Astrocyte (in vitro differentiated cells and primary cell): ENCODE results near the gene BSND. TPM values are rescaled to one million over a fixed set of nuclear protein-coding genes. Genes with fewer than 3 reads are reported as not detected.
A peak's percentile ranks its signal among the peaks of the same experiment; 100 is the strongest.

Experiments
- DNase-seq: peaks from one replicate; pipeline ENCODE4 v3.0.0-alpha.2; 2010; ENCODE audit warnings: low read depth
- FAIRE-seq: peaks from 2 replicates; lab custom pipeline; 2011; peaks lifted over from hg19 to GRCh38; lab: Jason Lieb, UNC
- H2AFZ ChIP-seq: 2 replicates; pipeline ENCODE4 v1.6.0; 2012; ENCODE audit warnings: low read depth, low read length, inconsistent platforms
- H3K27ac ChIP-seq: 2 replicates; pipeline ENCODE4 v1.5.1; 2011; ENCODE audit warnings: low read depth, low read length, inconsistent platforms
- H3K27me3 ChIP-seq: 2 replicates; pipeline ENCODE4 v1.6.0; 2011; ENCODE audit warnings: low read length, inconsistent platforms; ENCODE audit not compliant: insufficient read depth
- H3K36me3 ChIP-seq: 2 replicates; pipeline ENCODE4 v1.5.1; 2011; ENCODE audit warnings: low read length, inconsistent platforms; ENCODE audit not compliant: insufficient read depth
- H3K4me1 ChIP-seq: 2 replicates; pipeline ENCODE4 v1.5.1; 2011; ENCODE audit warnings: low read length, inconsistent platforms; ENCODE audit not compliant: insufficient read depth
- H3K4me2 ChIP-seq: 2 replicates; pipeline ENCODE4 v1.6.0; 2012; ENCODE audit warnings: low read length, inconsistent platforms
- H3K4me3 ChIP-seq: 2 replicates; pipeline ENCODE4 v1.5.1; 2011; ENCODE audit warnings: low read depth, mild to moderate bottlenecking, low read length, inconsistent platforms; ENCODE audit not compliant: insufficient read depth
- H3K79me2 ChIP-seq: 2 replicates; pipeline ENCODE4 v1.6.0; 2012; ENCODE audit warnings: mild to moderate bottlenecking, low read length, inconsistent platforms; ENCODE audit not compliant: insufficient read depth
- H3K9ac ChIP-seq: 2 replicates; pipeline ENCODE4 v1.6.0; 2012; ENCODE audit warnings: mild to moderate bottlenecking, low read length, inconsistent platforms
- H3K9me3 ChIP-seq: 2 replicates; pipeline ENCODE4 v1.5.1; 2012; ENCODE audit warnings: low read depth, mild to moderate bottlenecking, low read length, inconsistent platforms; ENCODE audit not compliant: insufficient read depth
- H4K20me1 ChIP-seq: 2 replicates; pipeline ENCODE4 v1.6.0; 2012; ENCODE audit warnings: low read length, inconsistent platforms; ENCODE audit not compliant: insufficient read depth
- H3K27ac Mint-ChIP-seq: one replicate; pipeline ENCODE4 v1.8.0; 2021; ENCODE audit warnings: mild to moderate bottlenecking, mixed read lengths; ENCODE audit not compliant: unreplicated experiment
- H3K27me3 Mint-ChIP-seq: one replicate; pipeline ENCODE4 v1.8.0; 2021; ENCODE audit warnings: low read depth, mixed read lengths; ENCODE audit not compliant: unreplicated experiment
- H3K36me3 Mint-ChIP-seq: one replicate; pipeline ENCODE4 v1.8.0; 2021; ENCODE audit warnings: low read depth, mixed read lengths; ENCODE audit not compliant: unreplicated experiment
- H3K4me1 Mint-ChIP-seq: one replicate; pipeline ENCODE4 v1.8.0; 2021; ENCODE audit warnings: low read depth, mixed read lengths; ENCODE audit not compliant: unreplicated experiment
- H3K4me3 Mint-ChIP-seq: one replicate; pipeline ENCODE4 v1.8.0; 2021; ENCODE audit warnings: mild to moderate bottlenecking, moderate library complexity, mixed read lengths; ENCODE audit not compliant: unreplicated experiment
- H3K9me3 Mint-ChIP-seq: one replicate; pipeline ENCODE4 v1.8.0; 2021; ENCODE audit warnings: mild to moderate bottlenecking, mixed read lengths; ENCODE audit not compliant: unreplicated experiment
- EZH2 ChIP-seq: IDR thresholded peaks from 2 replicates; pipeline ENCODE4 v1.6.1; 2012; ENCODE audit warnings: mild to moderate bottlenecking, low read length, inconsistent platforms; ENCODE audit not compliant: insufficient read depth
- total RNA-seq: library from RNA; stranded (reverse); gene quantifications from 2 replicates; pipeline ENCODE4 v1.2.1, GENCODE V29; 2021
- TF ChIP-seq, protein P1 (sequence below): IDR thresholded peaks from 2 replicates; pipeline ENCODE4 v1.5.1; 2011; ENCODE audit warnings: low read depth, mild to moderate bottlenecking, inconsistent platforms, low read length, moderate library complexity; ENCODE audit not compliant: insufficient read depth

BSND gene
- total RNA-seq, 1 donor from 2014 or later, result not detected

DNA sequence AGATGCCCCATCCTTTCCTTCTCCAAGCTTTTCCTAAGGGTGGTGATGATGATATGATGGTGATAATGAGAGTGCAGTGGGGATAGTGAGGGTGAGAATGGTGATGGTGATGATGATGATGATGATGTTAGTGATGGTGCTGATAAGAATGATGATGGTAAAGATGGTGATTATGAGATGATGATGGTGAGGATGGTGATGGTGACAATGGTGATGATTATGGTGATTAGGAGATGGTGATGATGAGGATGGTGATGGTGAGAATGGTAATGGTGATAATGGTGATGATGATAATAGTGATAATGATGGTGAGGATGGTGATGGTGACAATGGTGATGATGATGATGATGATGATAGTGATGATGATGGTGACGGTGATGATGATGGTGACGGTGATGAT lies 4.0 kb downstream of the BSND start:
- no peak overlapping the region for H3K9ac ChIP-seq
- H2AFZ ChIP-seq, result no peak overlapping the region
- no peak overlapping the region for H3K4me3 ChIP-seq
- Mint-ChIP-seq H3K27ac (no peak overlapping the region), H3K36me3 (no peaks in the 10 kb centered on the region), H3K27me3 (peaks cover 33% of the 10 kb centered on the region), H3K4me1 (peaks cover 2% of the 10 kb centered on the region), H3K4me3 (no peak overlapping the region), H3K9me3 (no peaks in the 10 kb centered on the region)
- H3K4me2 ChIP-seq, result no peak overlapping the region
- peaks cover 5% of the 10 kb centered on the region for H3K4me1 ChIP-seq
- H3K36me3 ChIP-seq, result no peaks in the 10 kb centered on the region
- H3K79me2 ChIP-seq, result no peaks in the 10 kb centered on the region
- H3K9me3 ChIP-seq, result no peaks in the 10 kb centered on the region
- TF ChIP-seq, protein P1, sequence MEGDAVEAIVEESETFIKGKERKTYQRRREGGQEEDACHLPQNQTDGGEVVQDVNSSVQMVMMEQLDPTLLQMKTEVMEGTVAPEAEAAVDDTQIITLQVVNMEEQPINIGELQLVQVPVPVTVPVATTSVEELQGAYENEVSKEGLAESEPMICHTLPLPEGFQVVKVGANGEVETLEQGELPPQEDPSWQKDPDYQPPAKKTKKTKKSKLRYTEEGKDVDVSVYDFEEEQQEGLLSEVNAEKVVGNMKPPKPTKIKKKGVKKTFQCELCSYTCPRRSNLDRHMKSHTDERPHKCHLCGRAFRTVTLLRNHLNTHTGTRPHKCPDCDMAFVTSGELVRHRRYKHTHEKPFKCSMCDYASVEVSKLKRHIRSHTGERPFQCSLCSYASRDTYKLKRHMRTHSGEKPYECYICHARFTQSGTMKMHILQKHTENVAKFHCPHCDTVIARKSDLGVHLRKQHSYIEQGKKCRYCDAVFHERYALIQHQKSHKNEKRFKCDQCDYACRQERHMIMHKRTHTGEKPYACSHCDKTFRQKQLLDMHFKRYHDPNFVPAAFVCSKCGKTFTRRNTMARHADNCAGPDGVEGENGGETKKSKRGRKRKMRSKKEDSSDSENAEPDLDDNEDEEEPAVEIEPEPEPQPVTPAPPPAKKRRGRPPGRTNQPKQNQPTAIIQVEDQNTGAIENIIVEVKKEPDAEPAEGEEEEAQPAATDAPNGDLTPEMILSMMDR, result no peak
- no peak for TF ChIP-seq EZH2
- no peak for DNase-seq
- no peaks in the 10 kb centered on the region for H4K20me1 ChIP-seq
- H3K27me3 ChIP-seq, result peaks cover 9% of the 10 kb centered on the region
- FAIRE-seq, result peak; percentile 96
- H3K27ac ChIP-seq, result no peak overlapping the region

DNA sequence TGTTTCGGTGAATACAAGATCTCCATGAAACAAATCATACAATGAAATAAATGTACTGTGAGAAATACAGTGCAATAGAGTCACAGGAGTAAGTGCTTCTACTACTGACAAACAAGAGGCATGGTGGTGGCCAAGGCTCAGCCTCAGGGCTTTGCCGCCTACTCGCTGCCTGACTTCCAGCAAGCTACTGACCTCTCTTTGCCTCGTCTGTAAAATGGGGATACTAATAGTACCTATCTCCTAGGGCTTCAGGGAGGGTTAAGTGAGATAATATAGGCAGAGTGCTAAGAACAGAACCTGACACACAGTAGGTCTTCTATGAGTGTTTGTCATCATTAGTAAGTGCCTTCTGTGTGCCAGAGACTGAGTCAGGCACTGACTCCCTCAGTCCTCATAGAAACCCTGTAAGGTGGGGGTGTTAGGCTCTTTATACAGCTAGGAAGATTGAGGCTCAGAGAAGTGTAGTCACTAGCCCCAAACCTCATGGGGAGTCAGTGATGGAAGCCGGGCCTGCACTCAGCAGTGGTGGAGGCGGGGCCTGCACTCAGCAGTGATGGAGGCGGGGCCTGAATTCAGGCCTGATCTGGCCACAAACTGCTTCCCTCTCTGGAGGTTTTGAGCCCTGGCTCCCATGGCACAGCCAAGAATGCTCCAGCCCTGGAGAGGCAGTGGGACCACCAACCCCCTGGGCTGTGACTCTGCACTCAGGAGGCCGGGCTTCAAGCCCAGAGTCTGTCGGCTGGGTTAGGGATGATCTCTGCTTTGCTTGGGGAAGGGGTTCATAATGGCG lies 6.8 kb downstream of the BSND start:
- Mint-ChIP-seq H3K27ac (no peak overlapping the region), H3K36me3 (peaks cover 3% of the 10 kb centered on the region), H3K4me1 (peaks cover 7% of the 10 kb centered on the region), H3K9me3 (peaks cover 2% of the 10 kb centered on the region), H3K4me3 (no peak overlapping the region), H3K27me3 (peaks cover 15% of the 10 kb centered on the region)
- no peaks in the 10 kb centered on the region for H3K36me3 ChIP-seq
- no peak overlapping the region for H3K27ac ChIP-seq
- TF ChIP-seq, protein P1, result no peak
- no peak for TF ChIP-seq EZH2
- FAIRE-seq, result no peak
- no peak overlapping the region for H2AFZ ChIP-seq
- no peak overlapping the region for H3K4me2 ChIP-seq
- H3K9me3 ChIP-seq, result peaks cover 4% of the 10 kb centered on the region
- H3K79me2 ChIP-seq, result no peaks in the 10 kb centered on the region
- H3K4me3 ChIP-seq, result no peak overlapping the region
- peaks cover 4% of the 10 kb centered on the region for H3K27me3 ChIP-seq
- no peak overlapping the region for H3K9ac ChIP-seq
- no peak for DNase-seq
- peaks cover 10% of the 10 kb centered on the region for H3K4me1 ChIP-seq
- H4K20me1 ChIP-seq, result no peaks in the 10 kb centered on the region

DNA sequence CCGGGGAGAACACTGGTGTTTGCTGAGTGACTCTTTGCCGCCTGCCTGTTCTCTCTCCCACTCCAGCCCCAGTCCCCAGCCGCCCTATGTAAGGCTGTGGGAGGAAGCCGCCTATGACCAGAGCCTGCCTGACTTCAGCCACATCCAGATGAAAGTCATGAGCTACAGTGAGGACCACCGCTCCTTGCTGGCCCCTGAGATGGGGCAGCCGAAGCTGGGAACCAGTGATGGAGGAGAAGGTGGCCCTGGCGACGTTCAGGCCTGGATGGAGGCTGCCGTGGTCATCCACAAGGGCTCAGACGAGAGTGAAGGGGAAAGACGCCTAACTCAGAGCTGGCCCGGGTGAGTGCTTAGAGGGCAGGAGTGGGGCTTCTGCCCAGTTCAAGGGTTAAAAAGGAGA lies 8.2 kb downstream of the BSND start:
- DNase-seq, result no peak
- Histone ChIP-seq H3K79me2 (no peaks in the 10 kb centered on the region), H3K9ac (no peak overlapping the region), H2AFZ (no peak overlapping the region), H3K4me1 (peaks cover 10% of the 10 kb centered on the region), H3K4me3 (no peak overlapping the region), H3K9me3 (peaks cover 4% of the 10 kb centered on the region), H4K20me1 (no peaks in the 10 kb centered on the region), H3K27ac (no peak overlapping the region), H3K27me3 (peaks cover 4% of the 10 kb centered on the region), H3K4me2 (no peak overlapping the region), H3K36me3 (no peaks in the 10 kb centered on the region)
- peaks cover 2% of the 10 kb centered on the region for H3K9me3 Mint-ChIP-seq
- H3K4me3 Mint-ChIP-seq, result no peak overlapping the region
- TF ChIP-seq EZH2, result no peak
- TF ChIP-seq, protein P1, result no peak
- H3K36me3 Mint-ChIP-seq, result peaks cover 3% of the 10 kb centered on the region
- peaks cover 18% of the 10 kb centered on the region for H3K27me3 Mint-ChIP-seq
- no peak overlapping the region for H3K27ac Mint-ChIP-seq
- H3K4me1 Mint-ChIP-seq, result peaks cover 7% of the 10 kb centered on the region
- no peak for FAIRE-seq
